Stimulated activated CD4-positive, alpha-beta T cell treated with anti-CD3 and anti-CD28 coated beads, TNF-alpha, amount 100 ng/mL, for 1 hour (primary cell): ENCODE data around the gene MED27.

Experiments used
- DNase-seq, 3 donors: peaks; one replicate each; pipeline ENCODE4 v3.0.0-alpha.2; 2020; ENCODE audit warnings: low read depth in 3 of 3, low spot score in 1 of 3

The MED27 gene

GRCh38 chr9:131839281-131840084, 240.2 kb downstream of the MED27 start:
- DNase-seq, result peak in 2 of 3 donors; percentile 11 to 31

- DNase-seq, result no peak
Observed at GRCh38 chr9:131838530-131839280, 241.0 kb downstream of the MED27 start.

GRCh38 chr9:131837836-131838235, 241.8 kb downstream of the MED27 start:
- no peak for DNase-seq

GRCh38 chr9:131837316-131837715, 242.4 kb downstream of the MED27 start:
- DNase-seq, result no peak

- DNase-seq, result no peak
Observed at GRCh38 chr9:131836607-131837315, 242.9 kb downstream of the MED27 start.

GRCh38 chr9:131836021-131836420, 243.6 kb downstream of the MED27 start:
- DNase-seq, result no peak

- no peak for DNase-seq
Observed at GRCh38 chr9:131835151-131835910, 244.3 kb downstream of the MED27 start.

- no peak for DNase-seq
Observed at GRCh38 chr9:131834721-131835120, 244.9 kb downstream of the MED27 start.

GRCh38 chr9:131833906-131834305, 245.8 kb downstream of the MED27 start:
- DNase-seq, result no peak

- no peak for DNase-seq
Observed at GRCh38 chr9:131833083-131833482, 246.6 kb downstream of the MED27 start.

- no peak for DNase-seq
Observed at GRCh38 chr9:131831380-131832165, 248.1 kb downstream of the MED27 start.

- no peak for DNase-seq
Observed at GRCh38 chr9:131827821-131828369, 251.8 kb downstream of the MED27 start.

GRCh38 chr9:131826966-131827525, 252.6 kb downstream of the MED27 start:
- DNase-seq, result no peak

GRCh38 chr9:131826053-131826452, 253.6 kb downstream of the MED27 start:
- DNase-seq, result no peak

GRCh38 chr9:131824953-131825495, 254.6 kb downstream of the MED27 start:
- DNase-seq, result no peak

- no peak for DNase-seq
Observed at GRCh38 chr9:131824155-131824594, 255.5 kb downstream of the MED27 start.

- DNase-seq, result no peak
Observed at GRCh38 chr9:131823701-131824146, 255.9 kb downstream of the MED27 start.

- DNase-seq, result no peak
Observed at GRCh38 chr9:131818089-131818488, 261.6 kb downstream of the MED27 start.

GRCh38 chr9:131817627-131818026, 262.0 kb downstream of the MED27 start:
- no peak for DNase-seq
